Measurements from ENCODE around the gene RGS7. TPM values are rescaled to one million over a fixed set of nuclear protein-coding genes. Genes with fewer than 3 reads are reported as not detected.

RGS7 gene
- total and polyA plus RNA-seq, 2 of the 8 experiments (the other 6 are each of a cell fraction or from before 2014, with no cell fraction given) = 1.6 to 3.0 TPM

DNA sequence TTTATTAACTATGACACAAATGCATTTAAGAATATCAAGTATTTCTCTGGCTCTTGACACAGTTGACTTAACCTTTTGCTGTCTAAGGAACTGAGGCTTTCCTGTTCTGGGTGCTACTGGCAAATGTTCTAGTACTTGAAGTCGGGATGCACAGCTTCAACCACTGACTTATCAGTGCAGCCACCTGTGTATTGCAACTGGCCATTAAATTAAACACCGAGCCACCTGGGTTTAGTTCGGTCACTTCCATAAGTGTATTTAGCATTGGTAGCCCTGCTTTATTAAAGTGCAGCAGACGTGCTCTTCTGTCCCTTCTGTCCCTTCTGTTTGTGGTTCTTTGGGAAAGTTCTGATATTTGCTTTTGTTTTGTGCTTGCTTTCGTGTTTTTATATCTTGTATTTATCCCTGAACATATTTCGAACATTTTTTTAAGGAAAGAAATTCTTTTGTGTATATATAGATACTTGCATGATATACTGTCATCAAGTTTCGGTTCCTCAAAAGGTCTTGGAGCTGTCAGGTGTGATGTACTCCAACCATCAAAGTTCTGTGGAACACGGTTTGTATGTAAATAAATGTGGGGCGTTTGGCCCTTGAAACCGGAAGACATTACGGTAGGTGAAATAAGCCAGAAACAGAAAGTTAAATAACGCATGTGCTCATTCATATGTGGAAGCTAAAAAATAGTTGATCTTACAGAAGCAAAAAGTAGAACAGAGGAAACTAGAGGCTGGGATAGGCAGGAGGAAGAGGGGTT is 447.1 kb downstream of the RGS7 start (continued):
- no peak for TF ChIP-seq USF2 (IDR thresholded peaks at IDR 0.05; ENCODE audit: low read length)
- TF ChIP-seq, protein P1, sequence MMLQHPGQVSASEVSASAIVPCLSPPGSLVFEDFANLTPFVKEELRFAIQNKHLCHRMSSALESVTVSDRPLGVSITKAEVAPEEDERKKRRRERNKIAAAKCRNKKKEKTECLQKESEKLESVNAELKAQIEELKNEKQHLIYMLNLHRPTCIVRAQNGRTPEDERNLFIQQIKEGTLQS (IDR thresholded peaks at IDR 0.05; ENCODE audit: insufficient read depth, low read depth, low read length) = no peak
- TF ChIP-seq POLR2A (IDR thresholded peaks at IDR 0.05; ENCODE audit: control extremely low read depth in 1 of 2, low read depth in 2 of 2, low read length in 2 of 2) = no peak
- TF ChIP-seq CTBP2 (IDR thresholded peaks at IDR 0.05; ENCODE audit: borderline replicate concordance, insufficient read depth, insufficient read length, low read length) = no peak
- TF ChIP-seq HDAC6 (IDR thresholded peaks at IDR 0.05; ENCODE audit: low read depth, low read length) = no peak
- TF ChIP-seq, protein P2, sequence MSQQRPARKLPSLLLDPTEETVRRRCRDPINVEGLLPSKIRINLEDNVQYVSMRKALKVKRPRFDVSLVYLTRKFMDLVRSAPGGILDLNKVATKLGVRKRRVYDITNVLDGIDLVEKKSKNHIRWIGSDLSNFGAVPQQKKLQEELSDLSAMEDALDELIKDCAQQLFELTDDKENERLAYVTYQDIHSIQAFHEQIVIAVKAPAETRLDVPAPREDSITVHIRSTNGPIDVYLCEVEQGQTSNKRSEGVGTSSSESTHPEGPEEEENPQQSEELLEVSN (IDR thresholded peaks at IDR 0.05) = no peak
- no peak for TF ChIP-seq RNF2 (IDR thresholded peaks at IDR 0.05; ENCODE audit: borderline replicate concordance, low read depth, low read length, missing control alignments, poor library complexity, severe bottlenecking)
